Choroid plexus epithelial cell (primary cell): Measurements from ENCODE around the gene TBCEL.
A peak's percentile ranks its signal among the peaks of the same experiment; 100 is the strongest.

Source experiments
- DNase-seq: peaks from one replicate; pipeline ENCODE4 v3.0.0-alpha.2; 2010; ENCODE audit warnings: low read depth
- H3K4me3 ChIP-seq: 2 replicates; pipeline ENCODE4 v1.5.1; 2011; ENCODE audit warnings: low read depth, mild to moderate bottlenecking, control low read depth, low read length, moderate library complexity
- CTCF ChIP-seq: conservative IDR thresholded peaks from 2 replicates; pipeline ENCODE4 v1.5.1; 2011; ENCODE audit warnings: low read depth, mild to moderate bottlenecking, control low read depth, inconsistent platforms, low read length, moderate library complexity

TBCEL gene

DNA sequence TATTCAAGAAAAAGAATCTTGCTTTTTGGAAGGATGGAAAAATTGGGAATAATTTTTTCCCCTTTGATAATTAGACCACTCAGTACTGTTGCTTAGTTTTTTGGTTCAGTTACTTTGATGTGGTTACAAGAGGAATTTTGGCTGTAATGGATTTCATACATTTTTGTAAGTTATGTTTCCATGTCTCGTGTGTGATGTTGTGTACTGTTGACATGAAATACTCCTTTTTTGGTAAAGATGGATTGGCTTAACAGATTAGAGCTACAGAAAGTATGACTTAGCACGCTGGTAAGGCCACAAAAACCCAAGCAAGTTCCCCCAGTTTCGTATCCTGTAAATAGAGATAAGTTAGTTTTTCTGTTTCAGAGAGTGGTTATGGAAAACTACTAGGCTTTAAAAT, 11.9 kb downstream of the TBCEL start:
- no peak overlapping the region for H3K4me3 ChIP-seq
- TF ChIP-seq CTCF: no peak
- DNase-seq: peak; percentile 6

DNA sequence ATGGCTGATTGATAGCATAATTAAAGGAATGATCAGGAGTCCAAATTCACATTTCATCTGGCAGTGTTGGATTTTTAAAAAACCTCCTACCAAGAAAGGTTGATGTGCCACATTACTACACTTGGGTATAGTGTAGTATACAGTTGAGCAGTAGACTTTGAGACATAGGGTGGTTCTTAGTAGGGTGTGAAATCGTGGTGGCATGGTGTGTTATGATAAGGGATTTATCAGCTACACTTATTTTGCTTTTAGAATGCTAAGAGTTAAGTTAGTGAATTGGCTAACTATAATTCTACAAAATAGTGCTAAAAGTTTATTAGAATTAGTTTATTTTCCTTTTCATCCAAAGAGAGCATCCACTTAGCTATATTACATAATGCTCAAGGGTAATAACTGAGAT, 13.1 kb downstream of the TBCEL start:
- no peak for TF ChIP-seq CTCF
- no peak for DNase-seq
- no peak overlapping the region for H3K4me3 ChIP-seq

DNA sequence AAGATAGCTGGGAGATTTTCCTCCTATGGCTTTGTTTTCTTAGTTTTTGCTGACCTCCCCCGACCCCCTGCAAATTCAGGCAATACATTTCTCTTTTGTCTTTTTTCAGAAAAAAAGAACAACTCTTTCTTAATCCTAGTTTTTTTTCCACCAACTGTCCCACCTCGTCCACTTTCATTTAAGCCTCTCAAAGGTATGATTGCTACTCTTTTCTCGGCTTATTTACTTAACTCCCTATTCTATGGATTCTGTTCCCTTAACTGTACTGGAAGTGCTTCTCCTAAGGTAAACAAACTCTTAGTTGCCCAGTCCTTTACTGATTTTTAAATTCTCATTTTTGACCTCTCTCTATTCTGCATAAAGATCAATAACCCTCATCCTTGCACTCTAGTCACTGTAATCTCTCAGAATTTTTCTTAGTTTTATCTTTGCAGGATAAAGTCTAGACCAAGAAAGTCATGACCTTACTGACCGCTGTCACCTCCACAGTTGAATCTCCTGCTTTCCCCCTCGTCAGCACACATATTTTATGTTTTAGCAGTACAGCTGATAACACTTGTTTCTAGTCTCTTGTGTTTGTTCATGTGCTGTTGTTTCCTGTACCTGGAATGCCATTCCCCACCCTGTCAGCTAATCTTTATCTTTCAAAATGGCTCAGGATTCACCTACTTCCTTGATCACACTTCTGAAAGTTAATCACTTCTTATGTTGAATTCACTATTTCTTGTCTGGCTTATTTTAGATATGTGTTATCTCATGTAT, 14.9 kb downstream of the TBCEL start:
- no peak for DNase-seq
- TF ChIP-seq CTCF: no peak
- H3K4me3 ChIP-seq: no peak overlapping the region

- no peak overlapping the region for H3K4me3 ChIP-seq
- no peak for TF ChIP-seq CTCF
- no peak for DNase-seq
Measured at GRCh38 chr11:121039971-121040613, 16.2 kb downstream of the TBCEL start.

GRCh38 chr11:121040614-121041002, 16.7 kb downstream of the TBCEL start:
- no peak for TF ChIP-seq CTCF

DNA sequence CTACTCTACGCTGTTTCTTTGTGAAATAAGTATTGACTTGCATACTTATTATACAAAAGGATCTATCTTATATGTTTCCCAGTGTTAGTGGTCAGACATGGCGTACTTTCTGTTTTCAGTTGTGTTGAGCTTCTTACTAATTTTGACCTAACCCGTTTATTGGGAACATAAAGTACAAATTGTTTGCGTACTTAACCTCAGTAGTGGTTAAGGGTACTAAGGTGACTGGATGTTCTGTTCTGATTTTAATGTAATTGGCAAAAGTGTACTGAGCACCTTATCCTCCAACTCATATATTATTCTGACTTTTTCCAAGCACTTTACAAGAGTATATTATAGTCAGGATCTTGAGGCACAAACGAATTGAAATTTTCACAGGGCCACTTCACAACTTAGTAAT, 17.2 kb downstream of the TBCEL start:
- DNase-seq: no peak

More at GRCh38 chr11:121040614-121041002, 16.7 kb downstream of the TBCEL start:
- H3K4me3 ChIP-seq: no peak overlapping the region
- DNase-seq: no peak

More for the DNA sequence above, 17.2 kb downstream of the TBCEL start:
- no peak for TF ChIP-seq CTCF
- H3K4me3 ChIP-seq: no peak overlapping the region
